A673 (cell line): ENCODE results near the gene KIF5C. TPM values are rescaled to one million over a fixed set of nuclear protein-coding genes. Genes with fewer than 3 reads are reported as not detected.

Experiments
- BruUV-seq: library from RNA; stranded (reverse); fragments of 400-500 nt; replicated peaks from 2 replicates; lab custom pipeline; 2021; lab: Mats Ljungman, UMichigan
- CTCF ChIA-PET: fragments of 300-600 bp; sonication (Branson Sonifier 250); formaldehyde crosslinking; loops from one replicate; lab custom pipeline; 2022; ENCODE audit warnings: antibody characterized with exemption; lab: Charles Lee
- POLR2A ChIA-PET: fragments of 300-600 bp; sonication (Branson Sonifier 250); formaldehyde crosslinking; loops from one replicate; lab custom pipeline; 2022; ENCODE audit warnings: antibody characterized with exemption; ENCODE audit not compliant: low non-redundant PET; lab: Charles Lee
- DNase-seq: peaks from one replicate; pipeline ENCODE4 v3.0.0-alpha.2; 2015; ENCODE audit warnings: low spot score
- H3K27ac ChIP-seq: fragments of 200-600 bp; sonication (generic); 2 replicates; pipeline ENCODE4 v1.5.1; 2016; ENCODE audit warnings: mixed run types, low read depth, mild to moderate bottlenecking, mixed read lengths, antibody characterized with exemption, low read length; ENCODE audit not compliant: poor library complexity, severe bottlenecking
- H3K27me3 ChIP-seq: fragments of 200-600 bp; sonication (generic); replicated peaks from 2 replicates; pipeline ENCODE4 v1.6.1; 2017; ENCODE audit warnings: mixed run types, low read depth, mild to moderate bottlenecking, mixed read lengths, antibody characterized with exemption, low read length; ENCODE audit not compliant: insufficient read depth, poor library complexity
- H3K36me3 ChIP-seq: fragments of 200-600 bp; sonication (generic); 2 replicates; pipeline ENCODE4 v1.6.1; 2016; ENCODE audit warnings: mixed run types, mild to moderate bottlenecking, mixed read lengths, antibody characterized with exemption, low read length; ENCODE audit not compliant: insufficient read depth, poor library complexity, severe bottlenecking
- H3K4me1 ChIP-seq: fragments of 200-600 bp; sonication (generic); 2 replicates; pipeline ENCODE4 v1.6.1; 2017; ENCODE audit warnings: mixed run types, mild to moderate bottlenecking, mixed read lengths, antibody characterized with exemption, low read length; ENCODE audit not compliant: insufficient read depth, poor library complexity, severe bottlenecking
- H3K4me3 ChIP-seq: fragments of 200-600 bp; sonication (generic); 2 replicates; pipeline ENCODE4 v1.5.1; 2016; ENCODE audit warnings: low read depth, mixed run types, mild to moderate bottlenecking, mixed read lengths, low read length; ENCODE audit not compliant: poor library complexity, severe bottlenecking
- H3K9me3 ChIP-seq: fragments of 200-600 bp; sonication (generic); 2 replicates; pipeline ENCODE4 v1.6.1; 2016; ENCODE audit warnings: mixed run types, low read depth, mild to moderate bottlenecking, mixed read lengths, antibody characterized with exemption, low read length; ENCODE audit not compliant: poor library complexity, severe bottlenecking
- CTCF ChIP-seq: fragments of 300-800, 200-600 bp; sonication (generic); conservative IDR thresholded peaks from 2 replicates; pipeline ENCODE4 v1.5.1; 2017; ENCODE audit warnings: low read depth, mild to moderate bottlenecking, antibody characterized with exemption, low read length, moderate library complexity, mixed read lengths
- EZH2 ChIP-seq: fragments of 200-600 bp; sonication (generic); IDR thresholded peaks from 2 replicates; pipeline ENCODE4 v1.6.1; 2017; ENCODE audit warnings: borderline replicate concordance, low read depth, mild to moderate bottlenecking, mixed read lengths, antibody characterized with exemption, low read length; ENCODE audit not compliant: poor library complexity, severe bottlenecking
- intact Hi-C: fragments of 100-400 bp; cut with micrococcal nuclease; formaldehyde crosslinking; loops from one replicate; pipeline ENCODE4 v1.10.0; 2022; ENCODE audit not compliant: unreplicated experiment
- total RNA-seq: library from RNA; stranded (reverse); gene quantifications from 2 replicates; pipeline ENCODE4 v1.2.3, GENCODE V29; 2021

KIF5C gene
- total RNA-seq, 1 experiment from 2014 or later, result 0.58 TPM

GRCh38 chr2:149020432-149020851 is 145.4 kb downstream of the KIF5C start:
- Histone ChIP-seq H3K9me3 (no peaks in the 10 kb centered on the region), H3K4me3 (no peak overlapping the region), H3K36me3 (no peaks in the 10 kb centered on the region), H3K27ac (no peak overlapping the region), H3K27me3 (no peaks in the 10 kb centered on the region), H3K4me1 (no peaks in the 10 kb centered on the region)
- CTCF ChIA-PET, result no interaction called here
- intact Hi-C loops, result no loop called here
- no TSS peak for BruUV-seq
- TF ChIP-seq CTCF (no peak), EZH2 (no peak)
- no peak for DNase-seq
- POLR2A ChIA-PET, result no interaction called here

DNA sequence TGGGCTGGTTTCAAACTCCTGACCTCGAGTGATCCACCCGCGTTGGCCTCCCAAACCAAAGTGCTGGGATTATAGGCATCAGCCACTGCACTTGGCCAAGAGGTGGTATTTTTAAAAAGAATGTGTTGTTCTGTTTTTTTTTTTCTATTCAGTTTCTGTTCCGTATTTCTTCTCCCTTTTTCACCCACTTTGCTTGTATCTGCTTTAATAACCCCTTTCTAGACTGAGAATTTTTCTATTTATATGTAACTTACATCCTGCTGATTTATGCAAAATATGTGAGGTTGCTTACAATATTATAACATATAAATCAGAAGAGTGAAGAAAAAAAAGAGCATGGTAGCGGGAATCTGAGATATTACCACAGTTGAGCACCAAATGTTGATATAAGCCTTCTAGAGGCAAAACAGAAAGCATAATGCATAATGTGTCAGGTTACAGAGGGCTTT is 146.3 kb downstream of the KIF5C start:
- no peak for TF ChIP-seq EZH2
- no peak for TF ChIP-seq CTCF
- no TSS peak for BruUV-seq
- POLR2A ChIA-PET, result no interaction called here
- Histone ChIP-seq H3K36me3 (no peaks in the 10 kb centered on the region), H3K9me3 (no peaks in the 10 kb centered on the region), H3K27me3 (no peaks in the 10 kb centered on the region), H3K4me3 (no peak overlapping the region), H3K27ac (no peak overlapping the region), H3K4me1 (no peaks in the 10 kb centered on the region)
- no peak for DNase-seq
- intact Hi-C loops, result no loop called here
- CTCF ChIA-PET, result interaction anchor here (0.7 kb wide), 3 partner anchors 415 to 540 kb away, joined by 12 to 16 read pairs (median 14); no protein-coding TSS in a partner anchor

DNA sequence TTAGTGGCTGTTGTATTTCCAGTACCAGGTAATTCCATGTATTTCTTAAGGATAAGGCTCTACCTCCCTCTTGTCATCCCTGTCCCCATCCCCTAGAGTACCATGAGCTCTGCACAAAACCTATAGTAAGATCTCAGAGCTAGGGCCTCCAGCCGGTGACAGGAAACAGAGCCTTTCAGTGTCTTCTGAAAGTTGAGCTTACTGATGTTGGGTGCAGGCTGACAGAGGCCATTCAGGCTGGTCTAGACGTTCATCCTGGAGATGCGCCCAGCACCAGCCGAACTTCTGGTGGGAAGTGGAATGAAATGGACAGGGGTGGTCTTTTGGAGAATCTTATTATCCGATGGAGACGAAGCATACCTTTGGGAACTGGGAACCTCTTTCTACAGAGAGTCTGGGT is 146.7 kb downstream of the KIF5C start:
- intact Hi-C loops, result no loop called here
- Histone ChIP-seq H3K4me1 (no peaks in the 10 kb centered on the region), H3K9me3 (no peaks in the 10 kb centered on the region), H3K36me3 (no peaks in the 10 kb centered on the region), H3K4me3 (no peak overlapping the region), H3K27me3 (no peaks in the 10 kb centered on the region), H3K27ac (no peak overlapping the region)
- no peak for TF ChIP-seq CTCF
- no peak for TF ChIP-seq EZH2
- no peak for DNase-seq
- no TSS peak for BruUV-seq
- ChIA-PET POLR2A (no interaction called here), CTCF (interaction anchor here (0.7 kb wide), 3 partner anchors 414 to 540 kb away, joined by 12 to 16 read pairs (median 14); no protein-coding TSS in a partner anchor)
